Measurements from ENCODE around the gene IRF7. TPM values are rescaled to one million over a fixed set of nuclear protein-coding genes. Genes with fewer than 3 reads are reported as not detected.

The IRF7 gene
- total RNA-seq, 4 donors from 2014 or later, result 11.3 to 39.6 (median 14.2) TPM

DNA sequence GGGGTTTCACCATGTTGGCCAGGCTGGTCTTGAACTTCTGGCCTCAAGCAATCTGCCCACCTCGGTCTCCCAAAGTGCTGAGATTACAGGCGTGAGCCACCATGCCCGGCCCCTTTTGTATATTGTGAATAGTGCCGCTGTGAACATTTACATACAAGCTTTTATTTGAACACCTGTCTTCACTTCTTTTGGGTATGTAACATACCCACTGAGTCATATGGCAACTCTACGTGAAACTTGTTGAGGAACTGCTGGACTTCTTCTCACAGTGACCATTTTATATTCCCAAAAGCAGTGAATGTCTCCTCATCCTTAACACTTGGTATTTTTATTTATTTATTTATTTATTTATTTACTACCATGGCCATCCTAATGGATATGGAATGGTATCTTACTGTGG lies 15.1 kb upstream of the IRF7 start:
- WGBS, result 96% methylated on average over 5 of the region's 5 CpGs
- intact Hi-C loops (cut with DNase I), result no loop called here
- H3K27ac ChIP-seq (replicated peaks in 1 of 4), result no peak overlapping the region
- DNase-seq (ENCODE audit: extremely low spot score), result no peak
- no peak overlapping the region for H3K4me3 ChIP-seq
- peaks cover 0 to 10% (median 0%) of the 10 kb centered on the region in 4 donors for H3K27me3 ChIP-seq
- peaks cover 0 to 3% (median under 1%) of the 10 kb centered on the region in 4 donors for H3K36me3 ChIP-seq
- peaks cover 2 to 29% (median 19%) of the 10 kb centered on the region in 4 donors for H3K4me1 ChIP-seq
- H3K9me3 ChIP-seq, result no peaks in the 10 kb centered on the region
- TF ChIP-seq POLR2AphosphoS5 (IDR thresholded peaks at IDR 0.05), result no peak

DNA sequence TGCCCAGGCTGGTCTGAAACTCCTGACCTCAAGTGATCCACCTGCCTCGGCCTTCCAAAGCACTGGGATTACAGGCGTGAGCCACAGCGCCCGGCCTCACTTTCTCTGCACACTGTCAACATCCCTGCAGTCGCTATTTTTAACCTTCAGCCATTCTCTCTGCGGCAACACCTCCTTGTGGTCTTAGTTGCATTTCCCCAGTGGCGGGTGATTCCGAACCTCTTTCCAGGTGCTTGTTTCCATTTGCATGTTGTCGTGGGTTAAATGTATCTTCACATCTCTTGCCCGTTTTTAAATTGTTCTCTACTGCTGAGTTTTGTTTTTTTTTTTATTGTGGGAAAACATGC lies 13.5 kb upstream of the IRF7 start:
- 42% methylated on average over 10 of the region's 10 CpGs for WGBS
- DNase-seq (ENCODE audit: extremely low spot score), result no peak
- intact Hi-C loops (cut with DNase I), result no loop called here
- peak overlapping the region in 3 of 4 donors; percentile 4 to 69 (median 63) for H3K27ac ChIP-seq (replicated peaks in 1 of 4)
- peaks cover 0 to 27% (median 2%) of the 10 kb centered on the region in 4 donors for H3K27me3 ChIP-seq
- TF ChIP-seq, protein P1, sequence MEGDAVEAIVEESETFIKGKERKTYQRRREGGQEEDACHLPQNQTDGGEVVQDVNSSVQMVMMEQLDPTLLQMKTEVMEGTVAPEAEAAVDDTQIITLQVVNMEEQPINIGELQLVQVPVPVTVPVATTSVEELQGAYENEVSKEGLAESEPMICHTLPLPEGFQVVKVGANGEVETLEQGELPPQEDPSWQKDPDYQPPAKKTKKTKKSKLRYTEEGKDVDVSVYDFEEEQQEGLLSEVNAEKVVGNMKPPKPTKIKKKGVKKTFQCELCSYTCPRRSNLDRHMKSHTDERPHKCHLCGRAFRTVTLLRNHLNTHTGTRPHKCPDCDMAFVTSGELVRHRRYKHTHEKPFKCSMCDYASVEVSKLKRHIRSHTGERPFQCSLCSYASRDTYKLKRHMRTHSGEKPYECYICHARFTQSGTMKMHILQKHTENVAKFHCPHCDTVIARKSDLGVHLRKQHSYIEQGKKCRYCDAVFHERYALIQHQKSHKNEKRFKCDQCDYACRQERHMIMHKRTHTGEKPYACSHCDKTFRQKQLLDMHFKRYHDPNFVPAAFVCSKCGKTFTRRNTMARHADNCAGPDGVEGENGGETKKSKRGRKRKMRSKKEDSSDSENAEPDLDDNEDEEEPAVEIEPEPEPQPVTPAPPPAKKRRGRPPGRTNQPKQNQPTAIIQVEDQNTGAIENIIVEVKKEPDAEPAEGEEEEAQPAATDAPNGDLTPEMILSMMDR (IDR thresholded peaks at IDR 0.05), result peak; percentile 25 to 45 (median 35)
- TF ChIP-seq POLR2AphosphoS5 (IDR thresholded peaks at IDR 0.05) (peak; percentile 24 to 50), EP300 (IDR thresholded peaks at IDR 0.05) (no peak), POLR2A (IDR thresholded peaks at IDR 0.05; ENCODE audit: low read depth) (no peak)
- H3K4me3 ChIP-seq, result no peak overlapping the region
- peaks cover 0 to 5% (median 1%) of the 10 kb centered on the region in 4 donors for H3K36me3 ChIP-seq
- no peaks in the 10 kb centered on the region for H3K9me3 ChIP-seq
- H3K4me1 ChIP-seq, result peaks cover 2 to 29% (median 19%) of the 10 kb centered on the region in 4 donors

DNA sequence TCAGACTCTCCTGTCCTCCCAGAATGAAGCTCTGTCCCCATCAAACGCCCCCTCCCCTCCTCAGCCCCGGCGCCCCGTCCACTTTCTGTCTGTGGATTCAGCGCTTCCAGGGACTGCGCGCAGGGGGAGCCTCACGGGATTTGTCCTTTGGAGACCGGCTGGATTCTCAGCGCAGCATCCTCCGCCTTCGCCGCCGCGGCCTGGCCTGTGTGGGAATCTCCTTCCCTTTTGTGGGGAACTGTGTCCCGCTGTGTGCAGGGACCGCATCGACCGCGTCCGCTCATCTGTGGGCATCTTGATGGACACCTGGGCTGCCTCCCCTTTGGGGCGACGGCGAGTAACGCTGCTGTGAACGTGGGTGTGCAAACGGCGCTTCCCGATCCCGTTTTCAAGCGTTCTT lies 12.3 kb upstream of the IRF7 start:
- Histone ChIP-seq H3K9me3 (no peaks in the 10 kb centered on the region), H3K4me1 (peaks cover 2 to 29% (median 19%) of the 10 kb centered on the region in 4 donors), H3K27me3 (peaks cover 0 to 38% (median 2%) of the 10 kb centered on the region in 4 donors), H3K36me3 (peaks cover 0 to 13% (median 7%) of the 10 kb centered on the region in 4 donors), H3K4me3 (no peak overlapping the region), H3K27ac (replicated peaks in 1 of 4) (peak overlapping the region in 1 of 4 donors; percentile 69)
- intact Hi-C loops (cut with DNase I), result no loop called here
- DNase-seq (ENCODE audit: extremely low spot score), result no peak
- WGBS, result 89% methylated on average over 30 of the region's 31 CpGs
- TF ChIP-seq EP300 (IDR thresholded peaks at IDR 0.05), result no peak
- TF ChIP-seq POLR2A (IDR thresholded peaks at IDR 0.05; ENCODE audit: low read depth), result no peak
- TF ChIP-seq, protein P1 (IDR thresholded peaks at IDR 0.05), result no peak
- no peak for TF ChIP-seq POLR2AphosphoS5 (IDR thresholded peaks at IDR 0.05)

DNA sequence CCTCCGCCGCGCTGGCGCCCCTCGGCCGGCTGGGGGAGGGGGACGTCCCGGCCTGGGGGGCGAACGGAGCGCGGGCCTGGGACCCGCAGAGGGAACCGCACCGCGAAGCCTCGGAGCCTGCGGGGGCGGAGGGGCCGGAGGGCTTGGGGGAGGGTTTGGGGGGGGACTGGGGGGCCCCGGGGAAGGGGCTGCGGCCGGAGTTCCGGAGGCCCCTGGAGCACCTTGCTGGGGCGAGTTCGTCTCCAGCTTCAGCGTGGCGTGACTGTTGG lies 11.5 kb upstream of the IRF7 start:
- intact Hi-C loops (cut with DNase I), result no loop called here
- Histone ChIP-seq H3K36me3 (peaks cover 0 to 21% (median 12%) of the 10 kb centered on the region in 4 donors), H3K4me1 (peaks cover 2 to 29% (median 19%) of the 10 kb centered on the region in 4 donors), H3K9me3 (no peaks in the 10 kb centered on the region), H3K27ac (replicated peaks in 1 of 4) (no peak overlapping the region), H3K4me3 (peak overlapping the region in 1 of 4 donors; percentile 3), H3K27me3 (peaks cover 0 to 40% (median 2%) of the 10 kb centered on the region in 4 donors)
- no peak for DNase-seq (ENCODE audit: extremely low spot score)
- WGBS, result 71% methylated on average over 4 of the region's 28 CpGs
- TF ChIP-seq EP300 (IDR thresholded peaks at IDR 0.05) (no peak), POLR2AphosphoS5 (IDR thresholded peaks at IDR 0.05) (no peak), POLR2A (IDR thresholded peaks at IDR 0.05; ENCODE audit: low read depth) (no peak)
- TF ChIP-seq, protein P1 (IDR thresholded peaks at IDR 0.05), result no peak

DNA sequence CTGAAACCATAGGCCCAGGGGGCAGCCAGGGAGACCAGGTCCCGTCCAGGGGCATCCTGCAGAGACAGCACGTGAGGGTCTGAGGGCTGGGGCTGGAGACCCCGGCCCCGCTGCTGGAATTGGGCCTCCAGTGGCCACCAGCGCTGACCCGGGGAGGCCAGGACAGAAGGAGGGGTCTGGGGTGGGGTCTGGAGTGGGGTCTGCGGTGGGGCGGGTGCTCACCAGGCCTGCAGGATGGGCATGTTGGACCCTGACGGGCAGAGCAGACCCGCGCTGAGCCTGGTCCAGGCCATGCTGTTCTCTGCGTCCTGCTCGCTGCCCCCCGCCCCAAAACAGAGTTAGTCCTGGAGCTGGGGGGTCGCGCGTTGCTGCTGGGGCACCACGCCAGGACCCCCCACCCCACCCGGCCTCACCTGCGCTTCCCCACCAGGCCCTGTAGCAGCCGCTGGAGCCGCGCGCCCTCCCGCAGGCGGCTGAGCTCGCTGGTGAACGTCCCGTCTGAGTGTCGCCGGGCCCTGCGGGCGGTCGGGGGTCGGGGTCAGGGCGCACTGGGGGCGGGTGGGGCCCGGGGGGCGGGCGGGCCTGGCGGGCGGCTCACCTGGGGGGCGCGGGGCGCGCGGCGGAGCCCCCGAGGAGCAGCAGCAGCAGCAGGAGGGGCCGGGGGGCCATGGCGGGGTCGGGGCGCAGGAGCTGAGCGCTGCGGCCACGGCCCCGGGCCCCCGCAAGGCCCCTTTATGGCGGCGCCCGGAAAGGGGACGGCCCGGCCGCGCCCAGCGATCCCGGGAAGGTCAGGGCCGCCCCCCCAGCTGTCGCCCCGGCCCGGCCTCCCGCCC lies 10.9 kb upstream of the IRF7 start, which contains the start of gene SCT:
SCT (minus strand) TSS at position 707 of the 833 bp plus-strand sequence; CDS start at position 669, 38 bp downstream.
- TF ChIP-seq, protein P1 (IDR thresholded peaks at IDR 0.05), result no peak
- TF ChIP-seq EP300 (IDR thresholded peaks at IDR 0.05) (no peak), POLR2A (IDR thresholded peaks at IDR 0.05; ENCODE audit: low read depth) (no peak), POLR2AphosphoS5 (IDR thresholded peaks at IDR 0.05) (no peak)
- Histone ChIP-seq H3K9me3 (no peaks in the 10 kb centered on the region), H3K27me3 (peaks cover 0 to 40% (median 2%) of the 10 kb centered on the region in 4 donors), H3K36me3 (peaks cover 0 to 27% (median 15%) of the 10 kb centered on the region in 4 donors), H3K4me3 (peak within 1 kb of the TSS in 1 of 4 donors; percentile 3), H3K27ac (replicated peaks in 1 of 4) (no peak within 1 kb of the TSS), H3K4me1 (peaks cover 2 to 29% (median 19%) of the 10 kb centered on the region in 4 donors)
- intact Hi-C loops (cut with DNase I), result no loop called here
- 13% methylated on average over 15 of the region's 72 CpGs for WGBS
- no peak for DNase-seq (ENCODE audit: extremely low spot score)

Data from esophagus muscularis mucosa (tissue), 4 donors.